VCaP (cell line): Measurements from ENCODE around the gene LELP1.

Experiments used
- H3K27ac ChIP-seq: fragments of 450-650 bp; 2 replicates; pipeline ENCODE4 v1.5.1; 2017
- TF ChIP-seq, protein P1 (sequence below): fragments of 450-650 bp; conservative IDR thresholded peaks from 2 replicates; pipeline ENCODE4 v1.5.1; 2017; ENCODE audit warnings: mild to moderate bottlenecking, moderate library complexity

Gene LELP1

DNA sequence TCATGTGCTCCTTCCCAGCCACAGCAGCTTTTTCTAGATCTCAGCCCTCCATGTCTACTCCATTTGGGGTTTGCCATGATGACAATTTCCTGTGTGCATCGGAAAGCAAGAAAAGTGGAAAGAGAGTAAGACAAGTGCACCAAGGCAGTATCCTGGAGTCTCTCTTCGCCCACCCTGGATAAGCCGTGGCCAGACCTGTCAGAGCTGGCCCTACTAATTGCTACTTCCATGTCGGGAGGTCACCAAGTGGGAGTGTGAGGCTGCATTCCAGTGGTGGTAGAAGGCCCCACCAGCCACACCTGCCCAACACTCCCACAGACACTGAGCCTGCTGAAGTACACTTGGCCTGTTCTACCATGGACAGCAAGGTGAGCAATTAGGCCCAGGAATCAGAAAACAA, 42.2 kb downstream of the LELP1 start:
- TF ChIP-seq, protein P1, sequence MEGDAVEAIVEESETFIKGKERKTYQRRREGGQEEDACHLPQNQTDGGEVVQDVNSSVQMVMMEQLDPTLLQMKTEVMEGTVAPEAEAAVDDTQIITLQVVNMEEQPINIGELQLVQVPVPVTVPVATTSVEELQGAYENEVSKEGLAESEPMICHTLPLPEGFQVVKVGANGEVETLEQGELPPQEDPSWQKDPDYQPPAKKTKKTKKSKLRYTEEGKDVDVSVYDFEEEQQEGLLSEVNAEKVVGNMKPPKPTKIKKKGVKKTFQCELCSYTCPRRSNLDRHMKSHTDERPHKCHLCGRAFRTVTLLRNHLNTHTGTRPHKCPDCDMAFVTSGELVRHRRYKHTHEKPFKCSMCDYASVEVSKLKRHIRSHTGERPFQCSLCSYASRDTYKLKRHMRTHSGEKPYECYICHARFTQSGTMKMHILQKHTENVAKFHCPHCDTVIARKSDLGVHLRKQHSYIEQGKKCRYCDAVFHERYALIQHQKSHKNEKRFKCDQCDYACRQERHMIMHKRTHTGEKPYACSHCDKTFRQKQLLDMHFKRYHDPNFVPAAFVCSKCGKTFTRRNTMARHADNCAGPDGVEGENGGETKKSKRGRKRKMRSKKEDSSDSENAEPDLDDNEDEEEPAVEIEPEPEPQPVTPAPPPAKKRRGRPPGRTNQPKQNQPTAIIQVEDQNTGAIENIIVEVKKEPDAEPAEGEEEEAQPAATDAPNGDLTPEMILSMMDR, result no peak
- no peak overlapping the region for H3K27ac ChIP-seq

DNA sequence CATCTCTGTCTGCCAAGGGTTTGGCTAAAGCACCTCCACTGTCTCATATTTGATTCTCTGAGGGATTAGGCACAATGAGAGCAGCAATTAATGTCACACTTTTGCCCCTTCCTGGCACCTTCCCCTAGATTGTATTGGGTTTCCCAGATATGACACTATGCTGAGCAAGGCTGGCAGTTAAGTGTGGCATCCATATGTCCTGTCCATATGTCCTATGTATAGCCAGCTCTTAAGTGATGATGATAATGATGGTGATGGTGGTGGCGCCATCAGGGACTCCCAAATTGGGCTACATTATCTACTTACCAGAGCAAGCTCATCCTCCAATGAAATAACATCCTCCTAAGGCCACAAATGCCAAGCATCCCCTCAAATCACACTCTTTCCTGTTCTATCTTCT, 42.8 kb downstream of the LELP1 start:
- H3K27ac ChIP-seq, result no peak overlapping the region
- TF ChIP-seq, protein P1, result no peak

DNA sequence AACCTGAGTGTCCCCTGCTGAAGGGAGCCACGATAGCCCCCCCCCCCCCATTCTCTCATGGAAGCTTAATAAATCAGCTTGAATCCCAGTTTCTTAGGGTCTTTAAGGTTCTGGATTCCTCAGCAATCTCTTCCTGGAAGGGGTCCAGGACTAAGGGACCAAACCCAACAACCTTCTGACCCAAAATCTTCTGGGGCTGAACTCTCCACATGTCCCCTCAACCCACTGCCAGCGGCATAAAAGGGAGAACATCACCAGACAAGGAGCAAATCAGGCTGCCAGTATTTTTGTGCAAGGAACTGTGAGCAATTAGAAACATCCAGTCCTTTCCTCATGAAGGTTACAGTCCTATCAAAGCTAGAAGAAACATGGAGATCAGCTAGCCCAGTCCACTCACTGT, 43.6 kb downstream of the LELP1 start:
- TF ChIP-seq, protein P1, result no peak
- H3K27ac ChIP-seq, result no peak overlapping the region

DNA sequence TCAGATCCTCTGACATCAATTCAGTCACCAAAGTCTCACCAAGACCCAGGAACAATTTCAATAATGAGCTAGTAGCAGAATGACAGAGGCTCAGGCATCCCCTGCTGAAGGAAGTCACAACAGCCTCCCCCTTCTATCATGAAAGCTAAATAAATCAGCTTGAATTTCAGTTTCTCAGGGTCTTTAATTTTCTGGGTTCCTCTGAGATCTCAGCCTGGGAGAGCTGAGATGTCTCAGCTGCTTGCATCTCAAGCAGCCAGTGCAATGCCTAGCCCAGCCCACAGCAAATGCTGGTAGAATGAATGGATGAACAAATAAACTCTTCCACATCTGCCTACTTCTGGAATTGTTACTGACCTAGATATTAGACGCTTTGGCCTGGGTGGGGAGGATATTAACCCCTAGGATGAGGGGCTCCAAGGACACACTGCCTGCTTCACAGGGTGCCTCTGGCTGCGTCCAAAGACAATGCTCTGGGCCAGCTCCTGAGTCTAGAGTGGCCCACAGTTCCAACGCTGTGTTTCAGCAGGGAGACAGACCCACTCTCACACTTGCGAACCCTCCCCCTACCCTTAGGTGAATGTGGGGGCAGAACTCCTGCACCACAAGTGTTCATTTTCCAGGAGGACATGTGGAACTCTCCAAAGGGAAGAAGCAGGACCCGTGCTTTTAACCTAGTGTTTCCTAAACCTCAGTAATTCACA, 45.1 kb downstream of the LELP1 start:
- TF ChIP-seq, protein P1, result no peak
- H3K27ac ChIP-seq, result no peak overlapping the region

DNA sequence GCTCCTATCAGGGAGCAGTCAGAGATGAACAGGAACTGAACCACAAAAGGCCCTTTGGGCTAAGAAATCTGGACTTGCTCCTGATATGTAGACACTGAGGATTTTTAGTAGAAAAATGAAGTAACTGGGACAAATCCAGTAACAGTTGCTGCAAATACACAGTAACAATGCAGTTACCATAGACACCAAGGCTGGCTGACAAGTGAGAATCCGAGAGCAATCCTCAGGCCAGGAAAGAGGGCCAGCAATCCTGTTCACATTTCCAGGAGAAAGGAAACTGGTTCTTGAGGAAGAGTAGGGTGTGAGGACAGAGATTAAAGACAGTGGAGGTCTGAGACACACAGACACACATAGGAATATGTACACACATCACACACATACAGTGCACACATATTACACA, 46.9 kb downstream of the LELP1 start:
- TF ChIP-seq, protein P1, result no peak
- no peak overlapping the region for H3K27ac ChIP-seq

DNA sequence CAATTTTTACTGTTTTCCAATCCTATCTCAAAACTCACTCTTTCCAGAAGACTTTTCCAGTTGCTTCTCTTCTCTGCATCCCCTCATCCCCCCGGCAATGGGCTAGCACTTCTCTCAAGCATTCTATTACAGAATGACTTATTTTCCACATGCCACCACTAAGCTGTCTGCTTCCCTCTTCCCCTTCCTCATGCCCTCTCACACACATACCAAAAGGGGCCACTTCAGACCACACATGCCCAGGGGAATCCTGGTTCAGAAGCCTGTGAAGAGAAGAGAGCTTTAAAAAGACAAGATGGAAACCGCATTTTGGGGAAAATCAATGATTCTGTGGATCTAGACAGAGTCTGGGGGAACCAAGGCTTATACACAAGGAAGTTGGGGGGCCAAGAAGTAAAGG, 47.9 kb downstream of the LELP1 start:
- TF ChIP-seq, protein P1, result no peak
- H3K27ac ChIP-seq, result no peak overlapping the region

DNA sequence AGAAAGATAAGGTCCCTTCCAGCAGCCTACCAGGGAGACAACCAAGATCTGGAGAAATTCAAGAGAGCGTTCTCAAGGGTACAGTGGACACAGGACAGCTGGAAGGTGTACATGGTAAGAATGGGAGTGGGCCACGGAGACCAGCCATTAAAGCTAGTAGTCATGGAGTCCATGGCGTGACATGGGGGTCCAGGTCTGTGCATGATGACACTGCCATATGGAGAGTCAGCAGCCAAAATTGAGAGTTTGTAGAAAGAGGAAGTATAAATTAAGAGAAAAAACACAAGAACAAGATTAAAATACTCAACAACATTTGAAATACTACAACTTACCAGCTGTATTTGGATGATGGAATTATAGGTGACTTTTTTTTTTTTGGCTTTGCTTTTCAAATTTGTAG, 48.3 kb downstream of the LELP1 start:
- no peak overlapping the region for H3K27ac ChIP-seq
- TF ChIP-seq, protein P1, result no peak
